ENCODE results near the gene TSPYL6. TPM values are rescaled to one million over a fixed set of nuclear protein-coding genes. Genes with fewer than 3 reads are reported as not detected.

The TSPYL6 gene
- total RNA-seq, 1 experiment from 2014 or later = not detected

GRCh38 chr2:54237428-54237827, 18.6 kb downstream of the TSPYL6 start:
- in situ Hi-C loops (cut with HindIII; ENCODE audit: low pct_unique_long_range_greater_than_20kb, low sequenced_read_pairs) = no loop called here
- no peak for DNase-seq (ENCODE audit: low read depth, low spot score)
- POLR2A ChIA-PET = no interaction called here

GRCh38 chr2:54233832-54234649, 22.0 kb downstream of the TSPYL6 start:
- no peak for ATAC-seq
- no peaks in the 10 kb centered on the region for H3K4me1 ChIP-seq (ENCODE audit: control insufficient read depth, insufficient read depth, low read length)
- in situ Hi-C loops (cut with HindIII; ENCODE audit: low pct_unique_long_range_greater_than_20kb, low sequenced_read_pairs) = no loop called here
- no peak for DNase-seq (ENCODE audit: low read depth, low spot score)
- H3K9me3 ChIP-seq (ENCODE audit: control insufficient read depth, insufficient read depth, low read depth, low read length) = peaks cover 4% of the 10 kb centered on the region; the same call in 1 of the 2 replicates
- TF ChIP-seq REST (IDR thresholded peaks at IDR 0.05; ENCODE audit: insufficient read depth in 1 of 2, low read depth in 2 of 2, low read length in 1 of 2) = no peak
- TF ChIP-seq TCF7L2 (IDR thresholded peaks at IDR 0.05; ENCODE audit: low read depth, low read length) = no peak
- TF ChIP-seq SIN3A (IDR thresholded peaks at IDR 0.05; ENCODE audit: borderline replicate concordance, insufficient read depth, low read depth, low read length) = no peak
- TF ChIP-seq CTCF (IDR thresholded peaks at IDR 0.05) = no peak
- no peak for TF ChIP-seq POLR2AphosphoS5 (IDR thresholded peaks at IDR 0.05; ENCODE audit: low read depth, low read length)
- H3K36me3 ChIP-seq (ENCODE audit: control insufficient read depth, insufficient read depth, low read length) = no peaks in the 10 kb centered on the region
- no peaks in the 10 kb centered on the region for H3K27me3 ChIP-seq (ENCODE audit: control insufficient read depth, insufficient read depth, low read length)
- no peak overlapping the region for H3K27ac ChIP-seq (ENCODE audit: low read length)
- POLR2A ChIA-PET = no interaction called here
- intact Hi-C loops (cut with micrococcal nuclease; ENCODE audit: unreplicated experiment) = no loop called here
- no peak overlapping the region for H3K4me3 ChIP-seq (ENCODE audit: low read depth in 2 of 2, low read length in 2 of 2)
- no TSS peak for BruUV-seq (replicated peaks)
- CTCF ChIA-PET = no interaction called here

More at GRCh38 chr2:54237428-54237827, 18.6 kb downstream of the TSPYL6 start:
- Histone ChIP-seq H3K27ac (ENCODE audit: low read length) (no peak overlapping the region), H3K27me3 (ENCODE audit: control insufficient read depth, insufficient read depth, low read length) (no peaks in the 10 kb centered on the region), H3K4me3 (ENCODE audit: low read depth in 2 of 2, low read length in 2 of 2) (no peak overlapping the region), H3K36me3 (ENCODE audit: control insufficient read depth, insufficient read depth, low read length) (no peaks in the 10 kb centered on the region), H3K4me1 (ENCODE audit: control insufficient read depth, insufficient read depth, low read length) (no peaks in the 10 kb centered on the region), H3K9me3 (ENCODE audit: control insufficient read depth, insufficient read depth, low read depth, low read length) (peaks cover 4% of the 10 kb centered on the region; the same call in 1 of the 2 replicates)
- intact Hi-C loops (cut with micrococcal nuclease; ENCODE audit: unreplicated experiment) = no loop called here
- no peak for ATAC-seq
- TF ChIP-seq REST (IDR thresholded peaks at IDR 0.05; ENCODE audit: insufficient read depth in 1 of 2, low read depth in 2 of 2, low read length in 1 of 2) = no peak
- TF ChIP-seq SIN3A (IDR thresholded peaks at IDR 0.05; ENCODE audit: borderline replicate concordance, insufficient read depth, low read depth, low read length) = no peak
- no peak for TF ChIP-seq CTCF (IDR thresholded peaks at IDR 0.05)
- no peak for TF ChIP-seq TCF7L2 (IDR thresholded peaks at IDR 0.05; ENCODE audit: low read depth, low read length)
- no peak for TF ChIP-seq POLR2AphosphoS5 (IDR thresholded peaks at IDR 0.05; ENCODE audit: low read depth, low read length)
- CTCF ChIA-PET = no interaction called here
- BruUV-seq (replicated peaks) = no TSS peak
